Stimulated activated CD4-positive, alpha-beta T cell treated with anti-CD3 and anti-CD28 coated beads, Interleukin-1b, Interleukin-23, amount 100 ng/mL, for 48 hours (primary cell): ENCODE results near the gene MINDY1.
A peak's percentile ranks its signal among the peaks of the same experiment; 100 is the strongest.

ENCODE experiments used
- DNase-seq: peaks from one replicate; pipeline ENCODE4 v3.0.0-alpha.2; 2020

Gene MINDY1, protein sequence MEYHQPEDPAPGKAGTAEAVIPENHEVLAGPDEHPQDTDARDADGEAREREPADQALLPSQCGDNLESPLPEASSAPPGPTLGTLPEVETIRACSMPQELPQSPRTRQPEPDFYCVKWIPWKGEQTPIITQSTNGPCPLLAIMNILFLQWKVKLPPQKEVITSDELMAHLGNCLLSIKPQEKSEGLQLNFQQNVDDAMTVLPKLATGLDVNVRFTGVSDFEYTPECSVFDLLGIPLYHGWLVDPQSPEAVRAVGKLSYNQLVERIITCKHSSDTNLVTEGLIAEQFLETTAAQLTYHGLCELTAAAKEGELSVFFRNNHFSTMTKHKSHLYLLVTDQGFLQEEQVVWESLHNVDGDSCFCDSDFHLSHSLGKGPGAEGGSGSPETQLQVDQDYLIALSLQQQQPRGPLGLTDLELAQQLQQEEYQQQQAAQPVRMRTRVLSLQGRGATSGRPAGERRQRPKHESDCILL

DNA sequence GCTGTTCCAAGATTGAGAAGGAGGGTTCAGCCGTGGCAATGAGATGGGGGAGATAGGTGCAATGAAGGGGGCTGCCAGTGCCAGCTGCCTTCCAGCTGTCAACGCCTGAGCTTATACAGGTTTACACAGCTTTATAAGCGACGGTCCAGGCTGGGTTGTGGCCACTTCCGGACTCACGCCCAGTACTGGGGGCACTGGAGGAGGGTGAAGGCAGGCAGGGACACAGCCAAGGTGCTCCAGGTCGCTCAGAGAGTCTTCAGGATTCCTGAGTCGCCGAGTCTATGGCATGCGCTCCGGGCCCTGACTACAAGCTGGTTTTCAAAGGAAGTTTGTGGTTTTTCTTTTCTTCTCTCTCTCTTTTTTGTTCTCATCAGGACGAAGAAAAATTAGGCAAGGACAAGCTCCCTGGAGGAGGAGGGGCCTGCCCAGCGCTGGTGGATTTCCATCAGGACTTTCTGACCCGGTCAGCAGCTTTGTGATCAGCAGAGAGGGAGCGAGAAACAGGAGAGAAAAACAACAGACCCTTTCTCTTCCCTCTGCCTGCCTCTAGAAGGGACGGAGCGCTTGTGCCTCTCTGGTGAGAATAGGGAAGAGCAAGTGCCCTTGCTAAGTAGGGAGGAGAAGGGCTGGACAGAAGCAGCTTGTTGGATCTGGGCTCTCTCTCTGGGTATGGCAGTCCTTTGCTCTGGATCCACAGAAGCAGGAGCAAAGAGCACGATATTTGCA, at the start of gene MINDY1:
MINDY1 (minus strand) TSS at position 576 of the 726 bp plus-strand sequence. CDS start 4,285 bp downstream, outside the sequence.
- DNase-seq: peak; percentile 46

DNA sequence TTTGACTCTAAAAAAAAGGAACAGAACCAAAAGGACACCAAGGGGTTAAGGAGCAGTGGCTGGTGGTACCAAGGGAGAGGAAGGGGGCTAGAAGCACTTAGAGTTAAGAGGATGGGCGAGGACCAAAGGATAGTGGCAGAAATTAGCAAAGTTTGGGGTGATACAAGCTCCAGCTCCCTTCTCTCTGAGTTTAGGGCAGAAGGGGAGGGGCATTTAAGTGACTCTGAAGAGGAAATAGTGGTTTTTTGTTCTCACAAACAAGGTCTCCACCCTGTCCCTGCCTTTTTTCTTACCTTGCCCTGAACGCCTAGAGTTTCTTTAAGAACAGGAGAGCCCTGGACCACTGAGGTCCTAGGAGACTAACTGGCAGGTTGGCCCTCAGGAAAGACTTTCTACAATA, 49.4 kb upstream of the MINDY1 start:
- no peak for DNase-seq

DNA sequence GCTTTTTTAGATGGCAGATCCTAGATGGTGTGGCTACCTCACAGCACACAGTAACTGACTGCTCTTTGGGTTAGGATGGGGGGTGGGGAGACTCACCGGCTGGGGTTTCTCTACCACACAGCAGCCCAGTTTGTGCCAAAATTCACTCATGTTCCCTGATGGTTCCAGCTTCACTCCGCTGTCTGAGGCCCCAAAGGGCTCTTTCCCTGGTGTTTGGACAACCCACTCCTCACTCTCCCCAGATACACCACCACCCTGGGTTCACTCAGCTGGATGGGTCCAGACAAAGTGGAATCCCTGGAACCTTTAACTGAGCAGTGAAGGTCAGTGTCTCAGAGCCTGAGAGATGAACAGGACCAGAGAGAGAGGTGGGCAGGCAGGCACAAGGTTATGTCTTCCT, 48.9 kb upstream of the MINDY1 start:
- no peak for DNase-seq

DNA sequence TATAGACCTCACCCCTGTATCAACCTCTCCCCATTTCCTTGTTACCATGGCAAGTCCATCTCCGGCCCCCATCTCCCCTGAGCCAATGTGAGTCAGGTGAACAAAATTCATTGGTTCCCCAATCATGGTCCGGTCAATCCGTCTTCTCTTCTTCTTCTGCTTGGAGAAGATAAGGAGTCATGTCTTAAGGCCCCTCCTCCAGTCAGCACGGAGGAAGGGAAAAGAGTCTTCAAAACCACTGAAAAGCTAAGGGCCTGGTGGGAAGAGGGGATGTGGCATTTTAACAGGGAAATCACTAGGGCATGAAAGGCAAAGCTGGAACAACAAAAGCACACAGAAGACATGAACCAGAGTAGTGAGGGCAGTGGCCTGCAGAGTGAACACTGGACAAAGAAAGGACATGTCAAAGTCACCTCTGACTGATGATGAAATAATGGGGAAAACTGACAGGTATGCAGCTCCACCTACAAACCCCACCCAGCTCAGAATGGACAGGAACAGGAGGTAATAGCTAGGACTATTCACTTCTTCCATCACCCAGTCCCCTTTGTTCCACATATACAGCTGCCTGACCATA, 48.4 kb upstream of the MINDY1 start:
- no peak for DNase-seq

DNA sequence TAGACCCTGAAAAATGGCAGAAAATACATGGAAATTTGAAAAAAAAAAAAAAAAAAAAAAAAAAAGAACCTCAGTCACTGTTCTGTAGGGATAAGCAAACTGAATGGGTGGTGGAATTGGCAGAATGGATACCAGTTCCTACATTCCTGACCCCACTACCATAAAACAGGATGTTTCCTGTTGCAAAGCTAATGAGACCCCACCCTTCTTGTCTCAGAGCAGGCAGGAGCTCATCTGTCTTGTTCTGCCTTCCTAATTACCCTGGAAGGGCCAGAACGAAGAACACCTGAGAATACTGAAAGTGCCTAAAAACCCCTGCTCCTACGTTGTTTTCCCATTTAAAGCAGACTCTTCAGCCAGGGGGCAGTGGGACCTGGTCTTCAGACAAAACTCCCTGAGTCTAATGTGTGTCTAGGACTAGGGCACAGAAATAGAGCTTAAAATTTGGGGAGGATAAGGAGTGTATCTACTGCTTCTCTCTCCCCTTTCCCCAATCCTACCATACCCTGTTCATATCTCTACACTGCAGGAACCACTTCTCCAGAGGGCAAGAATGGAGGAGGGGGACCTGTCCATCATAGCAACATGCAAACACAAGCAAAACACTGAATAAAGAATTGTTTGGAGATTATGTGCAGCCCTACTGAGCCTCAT, 44.8 kb upstream of the MINDY1 start:
- no peak for DNase-seq

DNA sequence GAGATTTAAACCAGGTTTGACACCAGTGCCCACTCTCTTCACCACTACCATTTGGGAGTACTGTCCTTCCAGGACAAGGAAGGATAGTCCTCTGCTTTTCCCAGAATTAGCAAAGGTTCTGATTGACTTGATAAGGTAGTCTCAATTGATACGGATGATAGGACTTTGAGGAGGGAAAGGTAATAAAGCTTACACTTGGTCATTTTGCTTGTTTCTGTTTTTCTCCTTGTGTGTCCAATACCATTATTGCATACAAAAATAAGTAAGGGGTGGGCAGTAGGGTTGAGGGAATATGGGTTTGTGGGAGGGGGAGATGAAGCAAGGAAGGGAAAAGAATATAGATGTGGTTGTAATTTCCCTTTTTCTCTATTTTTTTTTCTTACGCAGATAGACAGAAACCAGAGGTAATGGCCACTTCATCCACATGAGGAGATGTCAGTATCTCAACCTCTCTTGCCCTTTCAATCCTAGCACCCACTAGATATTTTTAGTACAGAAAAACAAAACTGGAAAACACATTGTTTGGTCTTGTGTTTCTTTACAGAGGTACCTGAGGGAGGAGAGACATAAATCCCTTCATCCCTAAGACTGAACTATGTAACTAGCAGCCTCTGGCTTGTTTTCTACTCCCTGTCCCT, 43.5 kb upstream of the MINDY1 start:
- DNase-seq: no peak

DNA sequence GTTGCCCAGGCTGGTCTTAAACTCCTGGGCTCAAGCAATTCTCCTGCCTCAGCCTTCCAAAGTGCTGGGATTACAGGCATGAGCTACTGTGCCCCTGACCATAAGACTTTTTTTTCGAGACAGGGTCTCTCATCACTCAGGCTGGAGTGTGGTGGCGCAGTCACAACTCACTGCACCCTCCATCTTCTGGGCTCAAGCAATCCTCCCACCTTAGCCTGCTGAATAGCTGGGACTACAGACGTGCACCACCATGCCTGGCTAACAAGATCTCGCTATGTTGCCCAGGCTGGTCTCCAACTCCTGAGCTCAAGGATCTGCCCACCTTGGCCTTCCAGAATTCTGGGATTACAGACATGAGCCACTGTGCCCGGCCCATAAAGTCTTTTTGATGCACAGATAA, 42.8 kb upstream of the MINDY1 start:
- DNase-seq: no peak

DNA sequence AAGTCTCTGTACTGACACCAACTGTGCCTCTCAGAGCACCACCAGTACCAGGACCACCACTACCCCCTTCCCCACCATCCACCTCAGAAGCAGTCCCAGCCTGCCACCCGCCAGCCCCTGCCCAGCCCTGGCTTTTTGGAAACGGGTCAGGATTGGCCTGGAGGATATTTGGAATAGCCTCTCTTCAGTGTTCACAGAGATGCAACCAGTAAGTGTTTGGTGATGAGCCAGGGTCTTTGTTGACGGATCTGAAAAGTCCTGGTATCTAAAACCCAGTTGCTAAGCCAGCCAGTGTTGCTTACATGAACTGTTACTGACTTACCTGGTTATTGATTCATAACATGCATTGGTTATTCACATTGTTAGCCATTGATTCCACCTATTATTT, 41.9 kb upstream of the MINDY1 start:
- DNase-seq: no peak

DNA sequence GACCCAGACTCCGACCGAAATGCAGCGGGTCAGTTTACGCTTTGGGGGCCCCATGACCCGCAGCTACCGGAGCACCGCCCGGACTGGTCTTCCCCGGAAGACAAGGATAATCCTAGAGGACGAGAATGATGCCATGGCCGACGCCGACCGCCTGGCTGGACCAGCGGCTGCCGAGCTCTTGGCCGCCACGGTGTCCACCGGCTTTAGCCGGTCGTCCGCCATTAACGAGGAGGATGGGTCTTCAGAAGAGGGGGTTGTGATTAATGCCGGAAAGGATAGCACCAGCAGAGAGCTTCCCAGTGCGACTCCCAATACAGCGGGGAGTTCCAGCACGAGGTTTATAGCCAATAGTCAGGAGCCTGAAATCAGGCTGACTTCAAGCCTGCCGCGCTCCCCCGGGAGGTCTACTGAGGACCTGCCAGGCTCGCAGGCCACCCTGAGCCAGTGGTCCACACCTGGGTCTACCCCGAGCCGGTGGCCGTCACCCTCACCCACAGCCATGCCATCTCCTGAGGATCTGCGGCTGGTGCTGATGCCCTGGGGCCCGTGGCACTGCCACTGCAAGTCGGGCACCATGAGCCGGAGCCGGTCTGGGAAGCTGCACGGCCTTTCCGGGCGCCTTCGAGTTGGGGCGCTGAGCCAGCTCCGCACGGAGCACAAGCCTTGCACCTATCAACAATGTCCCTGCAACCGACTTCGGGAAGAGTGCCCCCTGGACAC, 41.4 kb upstream of the MINDY1 start:
- DNase-seq: peak; percentile 60

DNA sequence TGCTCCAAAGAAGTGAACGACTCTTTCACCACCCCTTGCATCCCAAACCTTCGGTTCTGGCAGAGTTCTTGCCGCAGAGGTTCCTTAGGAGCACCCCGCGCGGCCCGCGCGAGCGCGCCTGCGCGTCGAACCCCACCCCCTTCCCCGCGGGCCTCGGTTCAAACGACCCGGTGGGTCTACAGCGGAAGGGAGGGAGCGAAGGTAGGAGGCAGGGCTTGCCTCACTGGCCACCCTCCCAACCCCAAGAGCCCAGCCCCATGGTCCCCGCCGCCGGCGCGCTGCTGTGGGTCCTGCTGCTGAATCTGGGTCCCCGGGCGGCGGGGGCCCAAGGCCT, 40.9 kb upstream of the MINDY1 start, which contains the start of gene C1orf56:
C1orf56 (plus strand) TSS at position 161 of the 334 bp plus-strand sequence; CDS start at position 258, 97 bp downstream.
- DNase-seq: peak; percentile 48

DNA sequence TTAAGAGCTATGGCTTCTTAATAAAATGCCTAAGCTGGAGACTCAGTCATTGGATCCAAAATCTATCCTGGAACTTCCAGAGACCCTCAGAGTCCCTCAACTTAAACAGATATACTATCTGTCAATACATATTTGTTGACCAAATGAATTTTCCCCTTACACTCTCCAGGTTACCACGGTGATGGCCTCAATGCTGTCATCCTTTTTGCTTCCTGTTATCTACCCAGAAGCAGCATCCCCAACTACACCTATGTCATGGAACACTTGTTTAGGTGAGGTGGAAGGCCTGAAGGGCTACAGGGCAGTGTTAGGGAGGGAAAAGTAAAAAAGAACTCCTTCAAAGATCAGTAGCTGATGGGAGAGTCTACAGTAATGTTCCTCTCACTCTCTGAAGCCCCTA, 36.5 kb upstream of the MINDY1 start:
- DNase-seq: no peak

DNA sequence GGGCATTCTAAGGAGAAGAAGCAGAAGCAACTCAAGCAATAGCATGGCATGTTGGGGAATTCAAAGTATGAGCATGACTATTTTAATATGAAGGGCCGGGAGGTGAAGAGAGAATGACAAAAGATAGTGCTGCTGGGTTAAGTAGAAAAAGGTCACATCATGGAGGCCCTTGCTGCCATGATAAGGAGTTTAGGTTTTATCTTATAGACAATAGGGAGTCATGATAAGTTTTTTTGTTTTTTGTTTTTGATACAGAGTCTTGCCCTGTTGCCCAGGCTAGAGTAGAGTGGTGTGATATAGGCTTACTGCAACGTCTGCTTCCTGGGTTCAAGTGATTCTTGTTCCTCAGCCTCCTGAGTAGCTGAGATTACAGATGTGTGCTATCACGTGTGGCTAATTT, 32.8 kb upstream of the MINDY1 start:
- DNase-seq: no peak

DNA sequence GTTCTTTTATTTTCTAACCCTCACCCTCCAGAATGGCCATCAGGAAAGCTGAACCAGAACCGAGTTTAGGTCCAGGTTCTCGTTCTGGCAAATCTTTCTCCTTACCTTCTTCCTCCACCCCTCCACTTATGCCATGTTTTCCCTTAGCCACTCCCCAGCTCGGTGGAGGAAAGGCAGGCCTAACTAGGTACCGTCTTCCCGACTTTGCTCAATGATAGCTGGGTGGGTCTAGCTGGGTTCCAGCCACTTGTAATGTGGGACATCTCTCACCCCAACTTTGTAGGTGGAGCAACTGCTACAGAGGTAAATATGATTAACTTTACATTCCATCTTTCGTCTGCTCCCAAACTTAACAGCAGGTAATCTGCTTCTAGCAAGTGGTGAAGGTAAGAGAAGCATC, 30.3 kb upstream of the MINDY1 start:
- DNase-seq: no peak

DNA sequence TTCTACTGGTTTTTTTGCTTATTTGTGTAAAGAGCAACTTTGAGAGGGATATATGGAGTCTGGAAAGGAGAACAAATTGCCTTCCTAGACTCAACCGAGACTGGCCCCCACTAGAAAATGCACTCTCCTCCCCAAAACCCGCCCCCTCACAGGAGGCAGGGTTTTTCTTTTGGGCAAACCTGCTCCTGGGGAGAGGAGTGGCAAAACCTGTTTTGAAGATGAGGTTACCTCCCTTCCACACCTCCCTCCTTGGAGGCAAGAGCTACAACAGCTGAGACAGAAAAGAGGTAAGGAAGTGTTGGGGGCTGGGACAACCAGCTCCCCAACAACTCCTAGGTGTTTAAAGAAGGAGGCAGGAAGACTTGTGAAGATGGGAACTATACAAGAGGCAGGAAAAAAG, 29.7 kb upstream of the MINDY1 start, which contains the start of gene BNIPL:
BNIPL (plus strand) TSS at position 231 of the 400 bp plus-strand sequence; CDS start at position 371, 140 bp downstream.
- no peak for DNase-seq

DNA sequence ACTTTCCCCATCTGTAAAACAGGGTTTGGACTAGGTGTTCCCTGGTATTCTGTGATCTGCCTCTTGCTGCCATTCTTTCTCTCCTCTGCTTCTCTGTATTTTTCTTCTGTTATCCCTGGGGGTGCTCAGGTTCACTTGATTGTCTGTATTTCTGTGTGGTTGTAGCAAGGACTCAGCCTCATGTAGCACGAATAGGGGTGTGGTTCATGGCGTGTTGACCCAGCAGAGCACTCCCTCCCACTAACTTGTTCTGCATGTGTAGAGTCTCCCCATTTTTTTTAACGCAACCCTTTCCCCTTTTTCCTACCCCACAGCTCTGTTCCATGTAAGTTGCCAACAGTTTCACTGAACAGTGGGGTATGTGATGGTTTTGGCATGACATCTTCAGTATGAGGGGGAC, 28.5 kb upstream of the MINDY1 start:
- DNase-seq: no peak

DNA sequence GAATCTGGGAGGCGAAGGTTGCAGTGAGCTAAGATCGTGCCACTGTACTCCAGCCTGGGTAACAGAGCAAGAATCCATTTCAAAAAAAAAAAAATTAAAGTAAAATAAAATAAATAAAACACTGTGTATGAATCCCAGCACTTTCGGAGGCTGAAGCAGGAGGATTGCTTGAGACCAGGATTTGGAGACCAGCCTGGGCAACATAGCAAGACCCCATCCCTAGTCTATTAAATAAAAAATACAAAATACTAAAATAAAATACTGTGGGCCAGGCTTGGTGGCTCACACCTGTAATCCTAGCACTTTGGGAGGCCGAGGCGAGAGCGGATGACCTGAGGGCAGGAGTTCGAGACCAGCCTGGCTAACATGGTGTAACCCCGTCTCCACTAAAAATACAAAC, 25.5 kb upstream of the MINDY1 start:
- DNase-seq: no peak

DNA sequence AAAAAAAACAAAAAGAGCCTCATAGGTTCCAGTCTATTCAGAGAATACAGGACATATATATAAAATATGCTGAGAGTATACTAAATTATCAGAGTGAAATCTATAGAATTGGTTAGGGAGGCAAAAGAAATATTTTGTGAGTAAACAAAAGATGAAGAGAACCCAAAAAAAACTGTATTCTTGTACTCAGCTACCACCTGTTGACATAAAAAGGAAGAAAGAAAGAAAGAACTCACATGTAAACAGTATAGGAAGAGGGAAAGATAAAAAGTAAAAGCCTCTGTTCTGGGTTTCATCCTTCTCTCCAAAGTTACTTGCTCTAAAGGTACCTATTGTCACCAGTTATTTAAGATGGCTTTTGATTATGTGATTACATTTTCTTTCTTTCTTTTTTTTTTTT, 19.8 kb upstream of the MINDY1 start:
- no peak for DNase-seq

DNA sequence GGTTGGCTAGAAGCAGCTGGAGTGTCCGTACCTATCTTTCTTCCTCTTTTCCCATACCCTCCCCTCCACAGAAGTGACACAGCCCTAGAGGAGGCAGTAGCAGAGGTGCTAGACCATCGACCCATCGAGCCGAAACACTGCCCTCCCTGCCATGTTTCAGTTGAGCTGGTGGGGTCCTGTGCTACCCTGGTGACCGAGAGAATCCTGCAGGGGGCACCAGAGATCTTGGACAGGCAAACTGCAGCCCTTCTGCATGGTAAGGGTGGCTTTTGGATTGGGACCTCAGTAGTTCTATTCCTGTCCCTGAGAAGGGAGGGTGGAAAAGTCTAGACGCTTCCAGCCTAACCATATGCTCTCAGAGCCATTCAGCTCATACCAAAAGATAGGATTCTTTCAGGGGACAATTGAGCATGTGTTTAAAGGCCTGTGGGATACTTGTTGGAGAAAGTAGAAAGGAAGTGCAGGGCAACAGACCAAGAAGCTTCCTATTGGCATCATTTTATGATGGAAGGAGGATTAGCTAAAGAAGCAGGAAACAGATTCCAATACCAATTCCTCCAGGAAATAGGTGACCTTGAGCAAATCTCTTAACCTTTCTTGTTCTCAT, 17.9 kb upstream of the MINDY1 start:
- peak; percentile 81 for DNase-seq

DNA sequence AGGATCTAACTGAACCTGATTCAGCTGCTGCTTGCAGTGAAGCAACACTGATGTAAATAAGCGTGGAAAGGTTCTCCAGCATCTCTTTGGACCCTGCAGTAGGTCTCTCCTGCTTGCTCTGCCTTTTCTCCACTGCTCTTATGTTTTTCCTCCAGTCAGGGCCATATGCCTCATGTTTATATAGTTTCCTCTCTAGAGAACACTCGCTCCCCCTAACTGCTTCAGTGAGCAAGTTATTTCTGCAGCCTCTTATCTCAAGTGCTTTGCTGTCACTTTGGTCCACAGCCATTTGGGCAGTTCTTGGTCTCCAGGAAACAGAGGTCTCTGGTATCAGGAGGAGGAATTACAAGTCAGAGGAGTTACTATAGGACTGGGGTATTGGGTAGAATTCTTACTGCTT, 6.8 kb upstream of the MINDY1 start:
- no peak for DNase-seq

DNA sequence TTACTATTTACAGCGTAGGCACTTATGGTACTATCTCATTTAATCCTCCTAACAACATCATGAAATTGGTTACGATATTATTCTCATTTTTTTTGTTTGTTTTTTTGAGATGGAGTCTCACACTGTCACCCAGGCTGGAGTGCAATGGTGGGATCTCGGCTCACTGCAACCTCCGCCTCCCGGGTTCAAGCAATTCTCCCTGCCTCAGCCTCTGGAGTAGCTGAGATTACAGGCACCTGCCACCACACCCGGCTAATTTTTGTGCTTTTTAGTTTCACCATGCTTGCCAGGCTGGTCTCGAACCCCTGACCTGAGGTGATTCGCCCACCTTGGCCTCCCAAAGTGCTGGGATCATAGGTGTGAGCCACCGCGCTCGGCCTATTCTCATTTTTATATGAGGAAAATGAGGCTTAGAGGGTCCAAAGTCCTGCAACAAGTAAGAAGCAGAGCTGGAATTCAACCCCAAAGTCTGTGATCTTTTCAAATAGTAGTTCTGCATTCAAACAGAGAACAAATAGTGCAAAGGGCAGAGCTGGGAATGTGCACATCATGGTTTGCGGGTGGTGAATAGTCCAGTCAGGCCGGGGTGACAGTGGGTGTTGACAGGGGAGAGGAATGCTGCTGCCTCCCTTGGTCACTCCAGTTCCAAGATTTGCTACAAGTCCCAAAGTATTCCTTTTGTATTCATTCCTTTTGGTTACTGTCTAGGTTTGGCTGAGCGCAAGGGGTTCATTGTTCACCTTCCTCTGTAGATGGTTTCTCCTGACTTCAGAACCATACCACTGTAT, 6.2 kb upstream of the MINDY1 start:
- DNase-seq: no peak
